ENCODE results near the gene ABRAXAS1.

Gene ABRAXAS1

GRCh38 chr4:83449009-83449408 is 35.9 kb downstream of the ABRAXAS1 start:
- no peak for DNase-seq

GRCh38 chr4:83440899-83441298 is 44.0 kb downstream of the ABRAXAS1 start:
- no peak for DNase-seq

GRCh38 chr4:83440148-83440814 is 44.6 kb downstream of the ABRAXAS1 start:
- no peak for DNase-seq

GRCh38 chr4:83438719-83439118 is 46.2 kb downstream of the ABRAXAS1 start:
- no peak for DNase-seq

GRCh38 chr4:83436680-83437079 is 48.2 kb downstream of the ABRAXAS1 start:
- DNase-seq = no peak

- DNase-seq = no peak
Observed at GRCh38 chr4:83431200-83431599, 53.7 kb downstream of the ABRAXAS1 start.

- no peak for DNase-seq
Observed at GRCh38 chr4:83418211-83418610, 66.7 kb downstream of the ABRAXAS1 start.

- no peak for DNase-seq
Observed at GRCh38 chr4:83417566-83417965, 67.3 kb downstream of the ABRAXAS1 start.

GRCh38 chr4:83413676-83414075 is 71.2 kb downstream of the ABRAXAS1 start:
- no peak for DNase-seq

Data from hippocampal formation (tissue), 2 donors.